ENCODE results near the gene PVR.
A peak's percentile ranks its signal among the peaks of the same experiment; 100 is the strongest.
"Not testable (repeated sequence)": the region's sequence is repeated elsewhere in the genome, so short reads cannot be mapped to it uniquely, and the experiment has no call there.

The PVR gene

GRCh38 chr19:44646049-44646416 lies 2.3 kb downstream of the PVR start:
- DNase-seq: no peak

GRCh38 chr19:44647144-44647543 lies 3.4 kb downstream of the PVR start:
- DNase-seq: no peak

- no peak for DNase-seq
Observed at GRCh38 chr19:44648631-44649251, 5.0 kb downstream of the PVR start.

- DNase-seq: no peak
Observed at GRCh38 chr19:44649578-44650145, 6.0 kb downstream of the PVR start.

GRCh38 chr19:44653343-44653742 lies 9.6 kb downstream of the PVR start:
- no peak for DNase-seq

GRCh38 chr19:44653977-44654774 lies 10.5 kb downstream of the PVR start:
- DNase-seq: no peak

GRCh38 chr19:44657211-44657921 lies 13.7 kb downstream of the PVR start:
- DNase-seq: peak; percentile 90

- DNase-seq: no peak
Observed at GRCh38 chr19:44658069-44658733, 14.5 kb downstream of the PVR start.

GRCh38 chr19:44660081-44660480 lies 16.4 kb downstream of the PVR start:
- no peak for DNase-seq

GRCh38 chr19:44661205-44661604 lies 17.5 kb downstream of the PVR start:
- DNase-seq: no peak

GRCh38 chr19:44661904-44662303 lies 18.2 kb downstream of the PVR start:
- no peak for DNase-seq

GRCh38 chr19:44662691-44663385 lies 19.1 kb downstream of the PVR start:
- no peak for DNase-seq

GRCh38 chr19:44663996-44664395 lies 20.3 kb downstream of the PVR start:
- DNase-seq: no peak

- no peak for DNase-seq
Observed at GRCh38 chr19:44664976-44665375, 21.3 kb downstream of the PVR start.

- peak; percentile 24 for DNase-seq
Observed at GRCh38 chr19:44666852-44667556, 23.3 kb downstream of the PVR start.

- no peak for DNase-seq
Observed at GRCh38 chr19:44668985-44669764, 25.5 kb downstream of the PVR start.

- DNase-seq: not testable (repeated sequence)
Observed at GRCh38 chr19:44670027-44670426, 26.3 kb downstream of the PVR start.

GRCh38 chr19:44671400-44671799 lies 27.7 kb downstream of the PVR start, which contains the start of gene CEACAM19:
Gene CEACAM19, plus strand, starts transcription at chr19:44671482. Its CDS starts 450 bp downstream, at chr19:44671932.
- no peak for DNase-seq

- DNase-seq: no peak
Observed at GRCh38 chr19:44672226-44672625, 28.5 kb downstream of the PVR start.

- no peak for DNase-seq
Observed at GRCh38 chr19:44673510-44673909, 29.8 kb downstream of the PVR start.

- DNase-seq: no peak
Observed at GRCh38 chr19:44675521-44675920, 31.8 kb downstream of the PVR start.
